Measurements from ENCODE around the gene JMJD8.

JMJD8 gene

DNA sequence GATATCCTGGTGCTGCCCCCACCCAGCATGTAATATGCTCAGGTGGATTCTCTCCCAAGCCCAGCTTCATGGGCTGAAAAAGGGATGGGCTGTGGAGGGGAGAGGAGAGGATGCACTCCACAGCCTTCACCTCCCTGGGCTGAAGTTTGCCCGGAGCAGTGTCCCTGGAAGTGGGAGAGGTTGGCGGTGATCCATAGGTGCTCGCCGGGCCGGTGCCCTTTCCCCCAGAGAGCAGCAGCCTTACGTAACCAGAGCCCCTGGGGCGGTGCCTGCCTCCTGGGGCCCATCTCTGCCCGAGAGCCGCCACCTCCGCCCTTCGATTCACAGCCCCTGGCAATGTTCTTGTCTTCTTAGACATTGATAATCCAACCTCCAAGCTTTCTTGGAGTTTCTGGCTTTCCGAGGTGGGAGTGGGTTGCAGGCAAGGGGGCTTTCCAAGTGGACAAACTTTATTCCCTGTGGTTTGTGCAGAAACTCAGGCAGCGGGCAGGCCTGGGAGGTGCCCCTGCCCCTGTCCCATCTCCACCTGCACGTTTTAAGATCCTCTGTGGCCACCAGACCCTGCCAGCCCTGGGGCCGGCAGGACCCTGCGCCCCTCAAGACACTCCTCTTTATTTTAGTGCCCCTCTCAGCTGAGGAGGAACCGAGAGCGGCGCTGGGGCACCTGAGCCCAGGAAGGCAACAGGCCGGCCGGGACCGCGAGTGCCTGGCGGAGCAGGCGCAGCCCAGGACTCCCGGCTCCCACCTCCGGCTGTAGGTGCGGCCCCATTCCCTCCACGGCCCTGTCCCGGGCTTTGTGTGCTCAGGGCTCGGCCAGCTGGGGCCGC lies 38.1 kb downstream of the JMJD8 start:
- Histone ChIP-seq H3K27ac (no peak overlapping the region), H3K4me3 (IDR thresholded peaks at IDR 0.05; ENCODE audit: insufficient read depth, low read depth, low read length) (no peak overlapping the region), H3K4me2 (no peak overlapping the region), H3K79me2 (ENCODE audit: insufficient read depth, low read depth) (peaks cover 36% of the 10 kb centered on the region), H3K36me3 (ENCODE audit: insufficient read depth) (no peaks in the 10 kb centered on the region), H3K27me3 (ENCODE audit: insufficient read depth, low read depth) (no peaks in the 10 kb centered on the region), H3K9ac (no peak overlapping the region), H3K4me1 (ENCODE audit: low read depth, poor library complexity, severe bottlenecking) (peaks cover 21% of the 10 kb centered on the region), H4K20me1 (ENCODE audit: insufficient read depth) (no peaks in the 10 kb centered on the region), H2AFZ (ENCODE audit: low read depth) (no peak overlapping the region)
- TF ChIP-seq, protein P1, sequence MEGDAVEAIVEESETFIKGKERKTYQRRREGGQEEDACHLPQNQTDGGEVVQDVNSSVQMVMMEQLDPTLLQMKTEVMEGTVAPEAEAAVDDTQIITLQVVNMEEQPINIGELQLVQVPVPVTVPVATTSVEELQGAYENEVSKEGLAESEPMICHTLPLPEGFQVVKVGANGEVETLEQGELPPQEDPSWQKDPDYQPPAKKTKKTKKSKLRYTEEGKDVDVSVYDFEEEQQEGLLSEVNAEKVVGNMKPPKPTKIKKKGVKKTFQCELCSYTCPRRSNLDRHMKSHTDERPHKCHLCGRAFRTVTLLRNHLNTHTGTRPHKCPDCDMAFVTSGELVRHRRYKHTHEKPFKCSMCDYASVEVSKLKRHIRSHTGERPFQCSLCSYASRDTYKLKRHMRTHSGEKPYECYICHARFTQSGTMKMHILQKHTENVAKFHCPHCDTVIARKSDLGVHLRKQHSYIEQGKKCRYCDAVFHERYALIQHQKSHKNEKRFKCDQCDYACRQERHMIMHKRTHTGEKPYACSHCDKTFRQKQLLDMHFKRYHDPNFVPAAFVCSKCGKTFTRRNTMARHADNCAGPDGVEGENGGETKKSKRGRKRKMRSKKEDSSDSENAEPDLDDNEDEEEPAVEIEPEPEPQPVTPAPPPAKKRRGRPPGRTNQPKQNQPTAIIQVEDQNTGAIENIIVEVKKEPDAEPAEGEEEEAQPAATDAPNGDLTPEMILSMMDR (conservative IDR thresholded peaks at IDR 0.05; ENCODE audit: low read depth, low read length) = no peak

DNA sequence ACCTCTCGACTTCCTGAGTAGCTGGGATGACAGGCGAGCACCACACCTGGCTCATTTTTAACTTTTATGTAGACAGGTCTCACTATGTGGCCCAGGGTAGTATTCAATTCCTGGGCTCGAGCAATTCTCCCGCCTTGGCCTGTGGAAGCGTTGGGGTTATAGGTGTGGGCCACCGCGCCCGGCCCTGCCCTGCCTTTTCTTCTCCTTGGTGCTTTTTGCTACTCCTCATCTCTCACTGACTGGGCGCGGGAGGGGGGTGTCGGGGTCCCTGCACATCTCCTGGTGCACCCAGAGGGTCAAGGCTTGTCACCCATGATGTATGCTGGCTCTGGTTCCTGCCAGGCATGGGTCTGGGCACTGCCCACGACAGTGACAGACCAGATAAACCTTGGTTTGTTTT lies 39.6 kb downstream of the JMJD8 start:
- Histone ChIP-seq H3K36me3 (ENCODE audit: insufficient read depth) (no peaks in the 10 kb centered on the region), H3K4me3 (IDR thresholded peaks at IDR 0.05; ENCODE audit: insufficient read depth, low read depth, low read length) (no peak overlapping the region), H3K9ac (no peak overlapping the region), H3K79me2 (ENCODE audit: insufficient read depth, low read depth) (peaks cover 25% of the 10 kb centered on the region), H2AFZ (ENCODE audit: low read depth) (no peak overlapping the region), H3K4me2 (no peak overlapping the region), H3K4me1 (ENCODE audit: low read depth, poor library complexity, severe bottlenecking) (peaks cover 13% of the 10 kb centered on the region), H3K27ac (no peak overlapping the region), H4K20me1 (ENCODE audit: insufficient read depth) (no peaks in the 10 kb centered on the region), H3K27me3 (ENCODE audit: insufficient read depth, low read depth) (no peaks in the 10 kb centered on the region)
- TF ChIP-seq, protein P1 (conservative IDR thresholded peaks at IDR 0.05; ENCODE audit: low read depth, low read length) = no peak

DNA sequence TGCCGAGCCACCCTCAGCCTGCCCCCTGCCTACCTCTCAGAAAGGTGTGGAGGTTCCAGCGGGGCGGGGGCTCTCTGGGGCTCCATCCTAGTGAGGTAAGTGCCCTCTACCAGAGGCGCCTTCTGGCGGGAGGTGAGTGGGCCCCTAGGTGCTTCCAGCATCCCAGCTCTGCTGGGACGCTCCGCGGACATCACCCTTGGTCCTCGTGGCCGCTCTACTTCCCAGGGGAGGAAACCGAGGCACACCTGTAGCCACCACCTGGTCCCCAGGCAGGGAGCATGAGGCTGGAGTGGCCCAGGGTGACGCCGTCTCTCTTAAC lies 41.1 kb downstream of the JMJD8 start:
- no peak overlapping the region; the same call in 1 of the 2 replicates for H3K27ac ChIP-seq
- no peaks in the 10 kb centered on the region for H3K27me3 ChIP-seq (ENCODE audit: insufficient read depth, low read depth)
- no peak overlapping the region for H3K4me3 ChIP-seq (IDR thresholded peaks at IDR 0.05; ENCODE audit: insufficient read depth, low read depth, low read length)
- H4K20me1 ChIP-seq (ENCODE audit: insufficient read depth) = no peaks in the 10 kb centered on the region
- H3K36me3 ChIP-seq (ENCODE audit: insufficient read depth) = no peaks in the 10 kb centered on the region
- TF ChIP-seq, protein P1 (conservative IDR thresholded peaks at IDR 0.05; ENCODE audit: low read depth, low read length) = no peak
- H3K79me2 ChIP-seq (ENCODE audit: insufficient read depth, low read depth) = peaks cover 19% of the 10 kb centered on the region
- H3K4me2 ChIP-seq = peak overlapping the region; percentile 96
- H3K9ac ChIP-seq = peak overlapping the region; percentile 85; the same call in 1 of the 2 replicates
- no peak overlapping the region for H2AFZ ChIP-seq (ENCODE audit: low read depth)
- H3K4me1 ChIP-seq (ENCODE audit: low read depth, poor library complexity, severe bottlenecking) = peaks cover 15% of the 10 kb centered on the region

DNA sequence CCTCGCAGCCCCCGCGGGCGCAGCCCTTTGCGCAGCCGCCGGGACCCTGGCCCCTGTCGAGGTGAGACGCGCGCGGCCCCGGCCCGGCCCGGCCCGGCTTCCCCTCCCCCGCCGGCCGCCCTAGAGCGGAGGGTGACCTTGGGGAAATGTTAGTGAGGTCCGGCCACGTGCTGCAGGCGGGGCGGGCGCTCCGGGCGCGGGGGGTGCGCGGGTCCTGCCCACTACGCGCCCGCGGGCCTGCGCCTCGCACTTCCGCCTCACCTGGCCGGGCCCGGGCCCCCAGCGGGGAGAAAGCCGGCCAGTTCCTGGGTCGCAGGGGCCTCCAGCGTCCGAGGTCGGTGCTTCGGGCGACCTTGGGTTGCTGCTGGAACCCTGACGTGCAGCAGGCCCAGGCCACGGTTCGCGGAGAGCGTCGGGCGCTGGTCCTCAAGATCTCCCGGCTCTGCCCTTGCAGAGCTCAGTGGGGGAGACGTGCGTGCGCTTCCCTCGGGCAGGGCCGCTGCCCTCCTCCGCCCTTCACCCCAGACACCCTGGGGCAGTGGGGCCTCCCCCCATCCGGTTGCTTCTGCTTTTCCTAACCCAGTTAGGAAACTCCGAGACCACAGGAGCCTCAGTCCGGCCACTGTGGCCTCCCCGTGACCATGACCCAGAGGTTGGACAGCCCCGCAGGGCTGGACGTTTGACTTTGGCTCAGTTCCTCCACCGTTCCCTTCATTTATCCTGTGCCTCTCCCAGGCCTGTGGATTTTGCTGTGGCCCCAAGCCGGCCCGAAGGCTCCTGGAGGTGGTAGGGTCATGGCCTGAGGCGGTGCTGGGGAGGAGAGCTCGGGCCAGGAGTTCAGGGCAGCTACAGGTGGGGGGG lies 41.7 kb downstream of the JMJD8 start:
- peak overlapping the region; percentile 77 for H3K27ac ChIP-seq
- peak overlapping the region; percentile 96 for H3K4me2 ChIP-seq
- no peaks in the 10 kb centered on the region for H4K20me1 ChIP-seq (ENCODE audit: insufficient read depth)
- no peaks in the 10 kb centered on the region for H3K36me3 ChIP-seq (ENCODE audit: insufficient read depth)
- H3K79me2 ChIP-seq (ENCODE audit: insufficient read depth, low read depth) = peaks cover 19% of the 10 kb centered on the region
- H3K4me1 ChIP-seq (ENCODE audit: low read depth, poor library complexity, severe bottlenecking) = peaks cover 16% of the 10 kb centered on the region
- TF ChIP-seq, protein P1 (conservative IDR thresholded peaks at IDR 0.05; ENCODE audit: low read depth, low read length) = no peak
- no peaks in the 10 kb centered on the region for H3K27me3 ChIP-seq (ENCODE audit: insufficient read depth, low read depth)
- peak overlapping the region; percentile 39 for H3K4me3 ChIP-seq (IDR thresholded peaks at IDR 0.05; ENCODE audit: insufficient read depth, low read depth, low read length)
- peak overlapping the region; percentile 85 for H3K9ac ChIP-seq
- peak overlapping the region; percentile 85 for H2AFZ ChIP-seq (ENCODE audit: low read depth)
